ENCODE data around the gene RNASE4.
"Not testable (repeated sequence)": the region's sequence is repeated elsewhere in the genome, so short reads cannot be mapped to it uniquely, and the experiment has no call there.

- TF ChIP-seq POLR2AphosphoS5, POLR2A (IDR thresholded peaks at IDR 0.05): not testable (repeated sequence)
Measured at GRCh38 chr14:20726121-20726520, 41.8 kb downstream of the RNASE4 start.

All from upper lobe of left lung (tissue), 4 donors.